GM11168 (cell line): Measurements from ENCODE around the gene DMRT2.

Experiments
- in situ Hi-C: fragments of 300-500 bp; cut with MboI; formaldehyde crosslinking; loops from one replicate; pipeline ENCODE4 v1.12.0; 2022; ENCODE audit warnings: low sequenced_read_pairs; ENCODE audit not compliant: unreplicated experiment

The DMRT2 gene

DNA sequence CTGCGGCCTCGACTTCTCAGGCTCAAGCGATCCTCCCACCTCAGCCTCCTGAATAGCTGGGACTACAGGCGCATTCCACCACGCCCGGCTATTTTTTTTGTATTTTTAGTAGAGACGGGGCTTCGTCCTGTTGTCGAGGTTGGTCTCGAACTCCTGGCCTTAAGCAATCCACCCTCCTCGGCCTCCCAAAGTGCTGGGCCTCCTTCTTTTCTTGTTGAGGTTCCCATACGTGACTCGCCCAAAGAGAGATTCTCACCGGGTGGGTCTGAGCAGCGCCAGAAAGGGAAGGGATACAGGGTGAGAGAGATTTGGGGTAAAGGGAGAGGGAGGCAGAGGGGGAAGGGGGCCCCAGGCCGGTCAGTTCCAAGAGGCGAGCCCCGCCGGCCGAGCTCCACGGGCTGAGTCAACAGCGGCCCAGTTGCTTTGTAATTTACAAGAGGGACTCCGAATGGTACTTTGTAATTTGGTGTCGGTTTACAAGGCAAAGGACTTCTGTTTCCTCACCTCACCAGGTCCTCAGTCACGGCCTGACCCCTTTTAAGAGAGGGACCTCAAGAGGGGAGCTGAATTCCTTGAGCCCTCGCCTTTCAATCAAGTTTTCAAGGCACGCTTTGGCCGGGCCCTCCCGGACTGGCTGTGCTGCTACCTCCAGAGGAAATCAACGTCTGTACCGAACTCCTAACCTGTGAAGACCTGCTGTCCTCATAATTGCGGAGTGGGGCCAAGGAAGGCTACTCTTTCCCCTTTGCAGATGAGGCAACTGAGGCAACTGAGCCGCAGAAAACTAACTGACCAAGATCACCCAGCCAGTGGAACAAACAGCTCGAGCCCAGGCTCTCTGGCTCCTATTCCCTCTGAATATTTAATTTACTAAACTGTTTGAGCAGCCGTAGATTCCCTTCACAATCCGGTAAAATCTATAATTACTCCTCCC is 3.3 kb upstream of the DMRT2 start:
- in situ Hi-C loops = no loop called here

DNA sequence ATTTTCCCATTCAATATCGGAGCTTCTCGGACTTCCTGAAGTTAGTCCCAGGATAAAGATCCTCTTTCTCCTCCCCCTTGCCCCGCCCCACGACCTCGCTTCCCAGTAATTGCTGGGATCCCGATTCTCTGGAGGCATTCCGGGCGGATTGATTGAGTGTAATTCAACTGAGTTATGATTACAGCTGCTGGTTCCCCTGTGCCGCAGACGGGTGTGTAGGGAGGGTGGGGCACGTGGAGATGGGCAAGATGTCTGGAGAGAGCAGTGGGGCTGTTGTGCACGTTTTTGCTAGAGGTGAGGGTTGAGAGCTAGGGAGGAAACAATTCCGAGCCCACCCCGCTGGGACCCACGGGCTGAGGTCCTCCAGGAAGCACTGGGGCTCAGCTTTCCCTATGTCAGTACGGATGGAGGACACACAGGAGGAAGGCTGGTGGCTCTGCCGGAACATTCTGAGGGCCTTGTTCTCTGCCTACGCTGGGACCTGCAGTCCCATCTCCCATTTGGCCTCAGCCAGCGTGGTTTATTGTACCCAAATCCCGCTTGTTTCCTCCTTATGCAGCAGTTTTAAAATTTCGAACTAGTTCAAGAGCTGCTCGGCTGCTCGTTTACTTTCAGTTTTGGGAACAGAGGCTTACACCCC is 2.4 kb upstream of the DMRT2 start:
- in situ Hi-C loops = no loop called here

DNA sequence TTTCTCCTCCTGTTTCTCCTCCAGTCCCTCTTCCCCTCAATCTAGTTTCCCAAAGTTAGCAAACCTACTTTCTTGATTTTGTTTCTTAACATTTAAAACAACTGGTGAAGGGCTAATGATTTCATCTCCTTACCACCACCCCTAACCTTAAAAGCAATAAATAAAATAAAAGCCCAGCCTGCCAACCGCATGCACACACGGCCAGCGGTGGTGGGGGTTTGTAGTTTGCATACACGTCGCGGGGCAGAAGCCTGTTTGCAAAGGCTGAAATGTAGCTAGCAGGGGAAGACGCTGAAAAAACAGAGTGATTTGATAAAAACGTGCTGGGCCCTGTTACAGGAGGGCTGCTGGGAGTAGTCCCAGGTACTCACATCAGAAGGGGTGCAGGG is 1.9 kb upstream of the DMRT2 start:
- in situ Hi-C loops = no loop called here

DNA sequence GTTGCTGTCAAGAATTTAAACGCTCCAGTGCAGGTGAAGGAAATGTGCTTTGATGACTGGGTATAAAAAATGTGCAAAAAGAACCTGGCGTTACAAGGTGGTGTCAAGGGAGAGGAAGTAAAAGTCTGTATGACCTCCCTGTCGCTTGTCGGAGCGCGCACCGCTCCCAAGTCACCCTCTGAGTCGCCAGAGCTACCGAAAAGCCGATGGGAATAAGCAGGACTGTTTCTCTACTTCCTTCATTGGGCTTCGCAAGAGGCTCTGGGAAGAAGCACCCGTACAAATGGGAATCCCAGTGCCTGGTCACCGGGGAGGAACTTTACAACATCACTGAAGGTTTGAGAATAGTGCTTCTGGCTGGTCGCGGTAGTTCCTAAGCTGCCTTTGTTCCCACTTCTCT is 1.3 kb upstream of the DMRT2 start:
- in situ Hi-C loops = no loop called here

DNA sequence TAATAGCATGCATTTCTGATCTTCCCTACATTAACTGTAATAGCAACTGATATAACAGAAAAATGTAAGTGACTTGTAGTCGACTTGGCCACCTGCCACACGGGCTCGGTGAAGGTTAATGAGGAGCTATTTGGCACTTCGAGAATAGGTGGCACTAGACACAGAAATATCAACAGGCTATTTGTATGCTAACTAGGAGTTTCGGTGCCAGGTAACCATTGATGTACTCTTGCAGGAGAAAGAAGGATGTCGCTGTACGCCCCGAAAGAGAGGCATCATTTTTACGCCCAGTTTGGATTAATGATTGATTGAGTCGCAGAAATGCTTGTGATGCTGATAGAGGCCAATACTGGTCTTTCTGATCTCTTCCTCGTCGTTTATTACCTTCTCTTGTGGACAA is 516 bp upstream of the DMRT2 start:
- in situ Hi-C loops = no loop called here

DNA sequence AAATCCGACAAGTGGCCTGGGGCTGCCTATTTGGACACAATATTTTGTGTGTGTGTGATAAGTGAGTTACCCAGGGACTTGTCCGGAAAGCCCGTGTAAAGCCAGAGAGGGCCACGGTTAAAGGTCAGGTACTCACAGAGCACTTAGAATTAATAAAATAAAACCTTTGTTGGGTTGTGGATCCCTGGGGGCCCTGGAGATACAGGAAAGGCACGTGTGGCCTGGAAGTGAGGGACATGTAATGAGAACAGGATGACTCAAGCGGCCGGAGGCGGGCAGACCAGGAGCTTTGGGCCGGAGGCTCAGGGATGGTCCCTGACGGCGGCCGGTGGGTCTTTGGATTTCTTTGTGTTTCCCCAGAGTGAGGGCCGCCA is 1.0 kb downstream of the DMRT2 start:
- in situ Hi-C loops = no loop called here

DNA sequence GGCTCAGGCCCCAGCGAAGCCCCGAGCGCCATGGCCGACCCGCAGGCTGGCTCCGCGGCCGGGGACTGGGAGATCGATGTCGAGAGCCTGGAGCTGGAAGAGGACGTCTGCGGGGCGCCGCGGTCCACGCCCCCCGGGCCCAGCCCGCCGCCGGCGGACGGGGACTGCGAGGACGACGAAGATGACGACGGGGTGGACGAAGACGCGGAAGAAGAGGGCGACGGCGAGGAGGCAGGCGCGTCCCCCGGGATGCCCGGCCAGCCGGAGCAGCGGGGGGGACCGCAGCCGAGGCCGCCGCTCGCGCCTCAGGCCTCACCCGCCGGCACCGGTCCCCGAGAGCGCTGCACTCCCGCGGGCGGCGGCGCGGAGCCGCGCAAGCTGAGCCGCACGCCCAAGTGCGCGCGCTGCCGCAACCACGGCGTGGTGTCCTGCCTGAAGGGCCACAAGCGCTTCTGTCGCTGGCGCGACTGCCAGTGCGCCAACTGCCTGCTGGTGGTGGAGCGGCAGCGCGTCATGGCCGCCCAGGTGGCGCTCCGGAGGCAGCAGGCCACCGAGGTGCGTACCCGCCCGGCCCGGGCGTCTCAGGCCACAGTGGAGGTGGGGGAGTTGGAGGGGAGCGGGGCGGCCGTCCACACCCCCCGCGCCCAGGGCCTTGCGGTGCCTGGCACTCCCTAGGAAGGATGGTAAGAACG is 1.6 kb downstream of the DMRT2 start:
- in situ Hi-C loops = no loop called here

DNA sequence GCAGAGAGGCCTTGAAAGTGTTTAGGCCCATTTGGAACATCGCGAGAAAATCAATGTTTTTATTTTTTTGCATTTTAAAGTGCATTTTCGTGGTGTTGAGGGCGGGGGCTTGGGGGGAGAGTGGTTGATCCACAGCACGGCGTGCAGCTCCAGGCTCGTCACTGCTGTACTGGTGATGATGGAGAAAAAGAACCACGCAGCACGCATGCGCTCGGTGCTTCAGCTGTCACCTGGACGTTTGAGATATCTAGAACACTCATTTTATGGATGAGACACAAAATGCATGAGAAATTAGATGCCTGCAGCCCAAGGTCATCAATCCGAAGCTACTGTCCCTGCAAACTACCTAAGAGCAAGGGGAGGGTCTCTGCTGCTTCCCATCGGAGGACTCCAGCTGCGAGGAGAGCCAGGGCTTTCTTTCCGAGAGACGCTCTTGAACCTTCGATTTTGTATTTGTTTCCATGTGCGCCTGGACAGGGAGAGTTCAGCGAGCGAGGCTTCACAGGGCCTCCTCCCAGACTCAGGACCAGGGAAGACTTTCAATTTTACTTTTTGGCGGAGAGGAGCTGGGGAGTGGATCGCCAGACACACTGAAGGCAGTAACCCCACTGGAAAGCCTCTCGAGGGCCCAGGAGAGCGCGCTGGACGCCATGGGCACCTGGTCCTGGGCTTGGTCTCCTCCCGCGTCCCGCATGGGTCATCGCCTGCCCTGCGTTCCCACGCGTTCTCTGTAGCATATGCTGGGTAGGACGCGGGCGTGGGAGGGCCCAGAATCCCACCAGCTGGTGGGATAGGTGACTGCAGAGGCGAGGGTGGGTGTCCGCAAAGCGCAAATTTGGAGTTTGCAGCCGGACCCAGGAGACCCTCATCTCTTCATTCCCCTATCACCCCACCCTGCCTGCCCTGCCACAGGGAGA is 2.5 kb downstream of the DMRT2 start:
- in situ Hi-C loops = no loop called here

DNA sequence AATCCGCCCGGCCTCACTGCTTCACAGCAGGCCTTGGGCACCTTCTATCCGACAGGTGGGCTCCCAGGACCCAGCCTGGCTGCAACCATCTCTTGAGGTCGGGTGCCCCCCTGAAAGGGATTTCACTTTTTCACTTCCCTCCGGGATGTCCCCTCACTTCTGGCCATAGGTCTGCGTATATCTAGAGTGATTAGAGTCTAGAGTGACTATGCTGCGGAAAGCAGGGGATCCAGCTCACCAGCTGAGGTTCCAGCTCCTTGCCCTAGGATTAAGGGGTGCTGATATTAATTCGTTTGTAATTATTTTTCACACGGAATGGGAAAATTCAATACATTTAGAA is 3.1 kb downstream of the DMRT2 start:
- in situ Hi-C loops = no loop called here

DNA sequence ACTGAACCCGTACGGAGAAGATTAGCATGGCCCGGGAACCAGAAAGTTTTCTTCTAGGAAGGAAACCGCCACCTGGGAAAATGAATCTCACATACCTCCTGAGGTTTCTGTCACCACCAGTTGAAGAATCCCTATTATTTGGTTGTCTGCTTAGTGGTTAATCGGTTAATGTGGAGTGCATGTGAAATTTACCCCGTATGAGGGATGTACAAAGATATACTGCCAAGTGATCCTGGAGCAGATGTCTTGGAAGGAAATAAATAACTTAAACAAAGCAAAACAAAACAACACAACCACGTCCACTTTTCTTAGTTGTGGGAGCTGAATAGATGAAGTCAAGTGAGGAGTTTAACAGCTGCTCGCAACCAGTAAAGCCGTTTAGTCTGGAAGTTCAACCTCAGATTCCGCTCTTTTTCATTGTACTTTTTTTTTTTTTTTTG is 3.8 kb downstream of the DMRT2 start:
- in situ Hi-C loops = no loop called here

DNA sequence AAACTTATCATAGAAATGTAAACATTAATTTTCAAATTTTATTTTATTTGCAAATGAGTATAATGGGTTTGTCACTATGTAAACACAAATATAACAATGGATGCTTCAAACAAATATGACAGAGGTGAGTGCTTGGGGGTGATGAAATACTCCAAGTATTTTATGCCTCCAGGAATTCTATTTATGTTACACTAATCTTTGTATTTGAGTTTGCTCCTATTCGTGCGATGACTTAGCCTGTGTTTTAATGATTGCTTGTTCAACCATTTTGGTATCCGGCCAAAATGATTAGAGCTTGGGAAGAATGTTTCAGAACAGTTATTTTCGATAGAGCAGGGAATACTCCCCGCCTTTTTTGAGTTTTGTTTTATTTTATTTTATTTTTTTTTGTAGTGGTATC is 5.0 kb downstream of the DMRT2 start:
- in situ Hi-C loops = no loop called here

DNA sequence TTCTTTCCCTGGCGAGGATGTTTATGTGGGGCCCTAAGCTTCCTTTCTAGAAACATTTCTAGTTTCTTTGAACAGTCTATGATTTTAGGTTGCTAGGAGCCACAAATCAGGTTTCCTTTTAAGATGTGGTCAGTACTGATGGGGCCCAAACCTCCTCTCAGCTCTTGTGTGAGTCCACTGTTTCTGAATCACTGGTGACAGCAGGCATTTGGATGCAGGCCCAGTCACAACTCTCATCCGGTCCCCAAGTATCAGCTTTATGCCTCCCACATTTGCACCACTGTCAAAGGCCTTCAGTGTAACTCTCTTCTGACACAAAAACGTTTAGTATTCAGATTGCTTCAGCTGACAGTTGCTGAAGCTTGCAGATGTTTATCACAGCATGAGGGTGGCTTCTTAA is 7.8 kb downstream of the DMRT2 start:
- in situ Hi-C loops = no loop called here

DNA sequence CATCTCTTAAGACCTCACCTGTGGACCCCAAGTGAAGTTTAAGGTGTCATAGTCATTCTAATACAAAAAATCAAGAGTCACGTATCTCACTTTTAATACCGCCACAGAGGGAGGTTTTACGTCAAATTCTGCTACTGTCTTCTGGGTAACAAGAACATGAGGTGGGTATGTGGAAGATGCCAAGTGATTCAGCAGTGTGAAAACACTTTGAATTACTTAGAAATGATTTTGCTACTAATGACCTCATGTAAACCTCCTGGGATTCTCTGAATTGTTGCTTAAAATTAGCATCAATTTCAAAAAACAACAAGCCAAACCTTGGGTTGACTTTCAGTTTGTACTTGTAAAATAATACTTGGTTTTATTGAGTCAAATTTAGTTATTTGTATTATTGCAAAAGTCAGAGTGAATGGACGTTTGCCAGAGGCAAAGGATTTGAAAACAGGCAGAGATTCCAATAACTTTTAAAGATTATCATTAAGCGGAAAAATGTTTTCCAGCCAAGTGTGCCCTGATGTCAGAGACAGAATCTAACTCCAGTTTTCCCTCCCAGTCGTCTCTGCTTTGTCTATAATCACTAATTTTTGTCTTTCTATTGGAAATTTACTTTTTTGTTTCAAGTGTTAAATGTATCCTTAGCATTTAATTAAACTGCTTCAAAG is 8.8 kb downstream of the DMRT2 start:
- in situ Hi-C loops = no loop called here

DNA sequence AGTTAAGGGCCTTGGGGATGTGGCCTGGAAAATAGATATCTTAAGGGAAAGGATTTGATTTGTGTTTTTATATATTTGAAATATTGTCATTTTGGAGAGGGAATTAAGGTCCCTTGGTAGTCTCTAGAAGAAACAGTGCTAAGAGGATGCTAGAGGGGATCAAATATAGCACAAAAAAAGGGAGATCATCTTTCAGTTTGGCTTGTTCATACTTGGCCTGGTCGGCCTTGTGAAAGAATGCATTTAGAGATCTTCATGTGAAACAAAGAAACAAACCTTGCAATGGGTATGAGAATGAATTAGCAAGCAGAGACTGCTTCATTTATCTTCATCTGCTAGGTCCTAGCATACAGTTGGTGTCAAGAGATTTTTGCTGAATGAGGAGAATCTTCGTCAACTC is 15.0 kb downstream of the DMRT2 start:
- in situ Hi-C loops = no loop called here

DNA sequence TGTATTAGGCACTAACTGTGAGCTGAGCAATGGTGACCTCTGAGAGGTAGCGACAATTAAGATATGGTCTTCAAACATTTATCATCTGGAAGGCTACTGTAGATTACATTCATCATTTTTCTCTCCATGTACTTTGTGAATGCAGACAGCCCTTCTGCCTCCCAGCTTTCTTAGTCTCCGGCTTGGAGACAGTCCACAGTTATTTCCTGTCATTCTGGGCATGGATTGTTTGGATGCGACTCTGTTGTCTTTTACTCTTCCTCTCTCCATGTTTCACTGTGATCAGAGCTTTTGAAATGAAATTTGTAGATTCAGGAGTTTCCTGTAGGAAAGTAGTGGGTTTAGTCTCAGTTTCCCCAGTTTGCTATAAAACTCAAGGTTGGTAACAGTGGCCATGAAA is 20.5 kb downstream of the DMRT2 start:
- in situ Hi-C loops = no loop called here

DNA sequence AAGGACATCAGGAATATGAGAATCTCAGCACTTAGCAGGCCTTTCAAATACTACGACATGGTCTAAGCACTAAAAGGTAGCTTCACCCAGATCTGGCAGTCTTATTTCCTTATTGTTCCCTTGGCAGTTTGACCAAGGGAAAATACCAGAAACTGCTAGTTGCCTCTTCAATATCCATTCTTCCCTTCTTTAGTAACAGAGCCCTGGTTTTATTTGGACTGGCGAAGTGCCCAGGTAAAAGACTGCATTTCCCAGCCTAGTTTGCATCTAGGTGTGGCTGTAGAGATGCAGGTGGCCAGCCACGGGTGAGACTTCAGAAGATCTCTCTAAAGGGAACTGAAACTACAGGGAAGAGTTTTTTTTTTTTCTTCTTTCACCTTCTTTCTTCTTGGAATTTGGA is 21.6 kb downstream of the DMRT2 start:
- in situ Hi-C loops = no loop called here

DNA sequence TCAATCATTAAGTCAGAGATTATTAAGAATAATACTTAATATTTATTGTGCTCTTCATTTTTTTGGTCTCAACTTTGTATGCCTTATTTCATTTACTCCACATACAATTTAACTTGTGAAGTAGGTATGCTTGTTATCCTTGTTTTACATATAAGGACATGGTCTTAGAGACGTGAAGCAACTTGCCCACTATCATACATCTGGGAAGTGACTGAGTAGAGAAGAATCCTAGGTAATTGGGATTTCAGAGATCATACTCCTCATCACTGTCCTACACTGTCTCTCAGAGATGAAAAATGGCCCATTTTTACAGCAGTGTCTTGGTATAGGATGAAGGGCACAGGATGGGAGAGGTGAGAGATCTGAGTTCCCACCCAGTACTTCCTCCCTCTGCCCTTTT is 23.3 kb downstream of the DMRT2 start:
- in situ Hi-C loops = no loop called here

DNA sequence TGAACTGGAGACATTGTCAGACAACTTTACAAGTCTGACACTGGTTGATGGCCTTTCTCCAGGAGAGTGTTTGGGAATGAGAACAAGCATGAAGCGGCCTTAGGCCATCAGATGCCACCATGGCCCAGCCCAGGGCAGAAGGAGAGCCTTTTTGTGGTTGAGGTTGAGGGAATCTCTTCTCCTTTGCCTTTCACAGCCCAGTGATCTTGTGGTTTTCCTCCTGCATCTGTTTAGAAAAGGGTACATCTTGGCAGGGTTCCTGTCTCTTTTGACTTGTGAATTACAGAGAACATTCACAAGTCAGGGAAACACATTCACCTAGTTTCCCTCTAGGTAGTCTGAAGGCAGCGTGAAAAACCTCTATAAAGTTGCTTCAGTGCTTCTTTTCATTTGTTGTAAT is 27.5 kb downstream of the DMRT2 start:
- in situ Hi-C loops = no loop called here

DNA sequence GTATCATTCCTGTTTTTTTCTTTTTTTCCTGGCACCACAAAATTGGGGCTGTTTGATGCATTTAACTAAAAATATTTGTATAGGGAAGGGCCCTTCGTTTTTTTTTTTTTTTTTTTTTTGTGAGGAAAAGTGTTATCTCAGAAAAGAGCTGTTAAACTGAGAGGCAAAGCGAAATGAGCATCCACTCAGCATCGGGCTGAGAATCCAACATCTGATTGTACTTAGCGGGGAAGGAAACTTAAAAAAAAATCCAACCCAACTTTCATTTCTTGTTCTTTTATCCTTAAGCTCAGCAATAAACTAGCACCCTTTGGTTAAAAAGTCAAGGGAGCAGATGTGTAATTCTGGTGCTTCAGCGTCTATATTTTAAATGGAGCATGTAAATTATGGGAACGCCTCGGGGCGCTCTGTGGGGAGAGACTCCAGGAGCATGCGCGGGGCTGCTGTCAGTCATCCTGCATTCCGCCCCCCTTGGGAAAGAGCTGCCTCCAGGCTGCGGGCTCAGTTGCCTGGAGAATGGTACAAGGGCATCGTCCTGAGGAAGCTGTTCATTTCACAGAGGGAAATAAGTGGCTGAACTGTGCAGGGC is 33.3 kb downstream of the DMRT2 start:
- in situ Hi-C loops = no loop called here

DNA sequence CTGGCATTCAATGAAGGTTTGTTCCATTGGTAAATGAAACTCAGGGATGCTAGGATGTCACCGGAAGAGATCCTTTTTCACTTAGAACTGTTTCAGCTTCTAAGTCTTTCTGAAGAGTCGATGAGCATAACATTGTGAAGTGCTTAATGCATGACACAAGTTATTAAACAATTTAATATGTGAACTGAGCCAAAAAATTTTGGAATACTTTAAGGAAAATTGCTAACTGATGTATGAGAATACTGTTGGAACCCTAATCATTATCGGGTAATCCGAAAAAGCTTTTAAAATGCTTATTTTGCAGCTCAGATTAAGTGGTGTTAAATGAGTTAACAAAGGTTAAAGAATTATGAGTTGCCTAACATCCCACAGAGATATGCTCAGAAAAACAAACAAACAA is 34.9 kb downstream of the DMRT2 start:
- in situ Hi-C loops = no loop called here
